Measurements from ENCODE around the gene ENTREP3. TPM values are rescaled to one million over a fixed set of nuclear protein-coding genes. Genes with fewer than 3 reads are reported as not detected.
"Not testable (repeated sequence)": the region's sequence is repeated elsewhere in the genome, so short reads cannot be mapped to it uniquely, and the experiment has no call there.

The ENTREP3 gene
- total RNA-seq, 6 experiments from 2014 or later = 53.6 to 81.3 (median 58.8) TPM

- peaks cover 3% of the 10 kb centered on the region for H3K27me3 Mint-ChIP-seq (ENCODE audit: insufficient read depth)
- H3K9me3 Mint-ChIP-seq = no peaks in the 10 kb centered on the region
- peaks cover 28% of the 10 kb centered on the region for H3K4me1 Mint-ChIP-seq (ENCODE audit: low read depth)
- DNase-seq = no peak
- peak overlapping the region; percentile 52 for H3K27ac Mint-ChIP-seq
- H3K36me3 Mint-ChIP-seq (ENCODE audit: low read depth) = peaks cover 4% of the 10 kb centered on the region; the same call in 1 of the 2 replicates
- H3K4me3 Mint-ChIP-seq = peak overlapping the region; percentile 42
- no peak for TF ChIP-seq CTCF (IDR thresholded peaks at IDR 0.05)
Measured at GRCh38 chr1:155219592-155220031, 35.7 kb downstream of the ENTREP3 start.

- Mint-ChIP-seq H3K36me3 (ENCODE audit: low read depth) (peaks cover 4% of the 10 kb centered on the region; the same call in 1 of the 2 replicates), H3K27ac (peak overlapping the region; percentile 52), H3K4me1 (ENCODE audit: low read depth) (peaks cover 22% of the 10 kb centered on the region), H3K9me3 (no peaks in the 10 kb centered on the region), H3K4me3 (peak overlapping the region; percentile 42), H3K27me3 (ENCODE audit: insufficient read depth) (peaks cover 3% of the 10 kb centered on the region)
- no peak for TF ChIP-seq CTCF (IDR thresholded peaks at IDR 0.05)
- DNase-seq = peak; percentile 66
Measured at GRCh38 chr1:155218854-155219591, 36.3 kb downstream of the ENTREP3 start.

GRCh38 chr1:155214702-155215101 lies 40.6 kb downstream of the ENTREP3 start:
- not testable (repeated sequence) for H3K4me3 Mint-ChIP-seq; H3K36me3 Mint-ChIP-seq (ENCODE audit: low read depth); DNase-seq; H3K9me3 Mint-ChIP-seq; H3K27ac Mint-ChIP-seq; H3K27me3 Mint-ChIP-seq (ENCODE audit: insufficient read depth)
- H3K4me1 Mint-ChIP-seq (ENCODE audit: low read depth) = peaks cover 26% of the 10 kb centered on the region

GRCh38 chr1:155212051-155212440 lies 43.2 kb downstream of the ENTREP3 start:
- H3K9me3 Mint-ChIP-seq; H3K27ac Mint-ChIP-seq; DNase-seq; H3K27me3 Mint-ChIP-seq (ENCODE audit: insufficient read depth); H3K36me3 Mint-ChIP-seq (ENCODE audit: low read depth); H3K4me3 Mint-ChIP-seq: not testable (repeated sequence)
- H3K4me1 Mint-ChIP-seq (ENCODE audit: low read depth) = peaks cover 29% of the 10 kb centered on the region

GRCh38 chr1:155211381-155212050 lies 43.8 kb downstream of the ENTREP3 start:
- H3K4me1 Mint-ChIP-seq (ENCODE audit: low read depth) = peaks cover 34% of the 10 kb centered on the region
- H3K27me3 Mint-ChIP-seq (ENCODE audit: insufficient read depth); H3K36me3 Mint-ChIP-seq (ENCODE audit: low read depth); H3K4me3 Mint-ChIP-seq; DNase-seq; H3K27ac Mint-ChIP-seq; H3K9me3 Mint-ChIP-seq: not testable (repeated sequence)

GRCh38 chr1:155210314-155211104 lies 44.8 kb downstream of the ENTREP3 start:
- H3K9me3 Mint-ChIP-seq = no peaks in the 10 kb centered on the region
- H3K4me3 Mint-ChIP-seq = peak overlapping the region; percentile 94; the same call in 1 of the 2 replicates
- no peaks in the 10 kb centered on the region; the same call in 1 of the 2 replicates for H3K27me3 Mint-ChIP-seq (ENCODE audit: insufficient read depth)
- TF ChIP-seq CTCF (IDR thresholded peaks at IDR 0.05) = no peak
- peak overlapping the region; percentile 99 for H3K27ac Mint-ChIP-seq
- peaks cover 4% of the 10 kb centered on the region; the same call in 1 of the 2 replicates for H3K36me3 Mint-ChIP-seq (ENCODE audit: low read depth)
- DNase-seq = no peak
- H3K4me1 Mint-ChIP-seq (ENCODE audit: low read depth) = peaks cover 35% of the 10 kb centered on the region
